ENCODE data around the gene MICOS13. TPM values are rescaled to one million over a fixed set of nuclear protein-coding genes. Genes with fewer than 3 reads are reported as not detected.

The MICOS13 gene
- total RNA-seq, 1 experiment from 2014 or later: 93.5 TPM

DNA sequence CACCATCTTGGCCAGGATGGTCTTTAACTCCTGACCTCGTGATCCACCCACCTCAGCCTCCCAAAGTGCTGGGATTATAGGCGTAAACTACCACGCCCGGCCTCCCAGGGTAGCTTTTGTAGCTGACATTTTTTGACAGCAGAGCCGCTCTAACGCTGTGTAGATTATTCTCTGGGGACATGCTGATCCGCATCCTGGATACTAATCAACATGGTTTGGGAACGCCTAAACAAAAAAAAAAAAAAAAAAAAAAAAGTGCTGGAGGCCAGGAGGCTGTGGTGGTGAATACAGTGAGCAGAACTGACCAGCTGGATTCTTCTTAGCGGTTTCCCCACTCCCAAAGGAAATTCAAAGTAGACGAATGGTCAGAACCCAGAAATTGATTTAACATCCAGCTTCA is 34.5 kb upstream of the MICOS13 start:
- POLR2A ChIA-PET: no interaction called here
- ATAC-seq (no peak), DNase-seq (ENCODE audit: low read depth, low spot score) (no peak)
- in situ Hi-C loops (cut with HindIII; ENCODE audit: low pct_unique_long_range_greater_than_20kb, low sequenced_read_pairs) (no loop called here), intact Hi-C loops (cut with micrococcal nuclease; ENCODE audit: unreplicated experiment) (no loop called here)
- H3K9me3 ChIP-seq (ENCODE audit: control insufficient read depth, insufficient read depth, low read depth, low read length): no peaks in the 10 kb centered on the region
- BruUV-seq (replicated peaks): no TSS peak
- TF ChIP-seq SIN3A (IDR thresholded peaks at IDR 0.05; ENCODE audit: borderline replicate concordance, insufficient read depth, low read depth, low read length) (no peak), POLR2AphosphoS5 (IDR thresholded peaks at IDR 0.05; ENCODE audit: low read depth, low read length) (no peak), TCF7L2 (IDR thresholded peaks at IDR 0.05; ENCODE audit: low read depth, low read length) (no peak)
- TF ChIP-seq, protein P1, sequence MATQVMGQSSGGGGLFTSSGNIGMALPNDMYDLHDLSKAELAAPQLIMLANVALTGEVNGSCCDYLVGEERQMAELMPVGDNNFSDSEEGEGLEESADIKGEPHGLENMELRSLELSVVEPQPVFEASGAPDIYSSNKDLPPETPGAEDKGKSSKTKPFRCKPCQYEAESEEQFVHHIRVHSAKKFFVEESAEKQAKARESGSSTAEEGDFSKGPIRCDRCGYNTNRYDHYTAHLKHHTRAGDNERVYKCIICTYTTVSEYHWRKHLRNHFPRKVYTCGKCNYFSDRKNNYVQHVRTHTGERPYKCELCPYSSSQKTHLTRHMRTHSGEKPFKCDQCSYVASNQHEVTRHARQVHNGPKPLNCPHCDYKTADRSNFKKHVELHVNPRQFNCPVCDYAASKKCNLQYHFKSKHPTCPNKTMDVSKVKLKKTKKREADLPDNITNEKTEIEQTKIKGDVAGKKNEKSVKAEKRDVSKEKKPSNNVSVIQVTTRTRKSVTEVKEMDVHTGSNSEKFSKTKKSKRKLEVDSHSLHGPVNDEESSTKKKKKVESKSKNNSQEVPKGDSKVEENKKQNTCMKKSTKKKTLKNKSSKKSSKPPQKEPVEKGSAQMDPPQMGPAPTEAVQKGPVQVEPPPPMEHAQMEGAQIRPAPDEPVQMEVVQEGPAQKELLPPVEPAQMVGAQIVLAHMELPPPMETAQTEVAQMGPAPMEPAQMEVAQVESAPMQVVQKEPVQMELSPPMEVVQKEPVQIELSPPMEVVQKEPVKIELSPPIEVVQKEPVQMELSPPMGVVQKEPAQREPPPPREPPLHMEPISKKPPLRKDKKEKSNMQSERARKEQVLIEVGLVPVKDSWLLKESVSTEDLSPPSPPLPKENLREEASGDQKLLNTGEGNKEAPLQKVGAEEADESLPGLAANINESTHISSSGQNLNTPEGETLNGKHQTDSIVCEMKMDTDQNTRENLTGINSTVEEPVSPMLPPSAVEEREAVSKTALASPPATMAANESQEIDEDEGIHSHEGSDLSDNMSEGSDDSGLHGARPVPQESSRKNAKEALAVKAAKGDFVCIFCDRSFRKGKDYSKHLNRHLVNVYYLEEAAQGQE (IDR thresholded peaks at IDR 0.05; ENCODE audit: insufficient read depth in 1 of 2, low read depth in 2 of 2, low read length in 1 of 2): no peak
- TF ChIP-seq, protein P2, sequence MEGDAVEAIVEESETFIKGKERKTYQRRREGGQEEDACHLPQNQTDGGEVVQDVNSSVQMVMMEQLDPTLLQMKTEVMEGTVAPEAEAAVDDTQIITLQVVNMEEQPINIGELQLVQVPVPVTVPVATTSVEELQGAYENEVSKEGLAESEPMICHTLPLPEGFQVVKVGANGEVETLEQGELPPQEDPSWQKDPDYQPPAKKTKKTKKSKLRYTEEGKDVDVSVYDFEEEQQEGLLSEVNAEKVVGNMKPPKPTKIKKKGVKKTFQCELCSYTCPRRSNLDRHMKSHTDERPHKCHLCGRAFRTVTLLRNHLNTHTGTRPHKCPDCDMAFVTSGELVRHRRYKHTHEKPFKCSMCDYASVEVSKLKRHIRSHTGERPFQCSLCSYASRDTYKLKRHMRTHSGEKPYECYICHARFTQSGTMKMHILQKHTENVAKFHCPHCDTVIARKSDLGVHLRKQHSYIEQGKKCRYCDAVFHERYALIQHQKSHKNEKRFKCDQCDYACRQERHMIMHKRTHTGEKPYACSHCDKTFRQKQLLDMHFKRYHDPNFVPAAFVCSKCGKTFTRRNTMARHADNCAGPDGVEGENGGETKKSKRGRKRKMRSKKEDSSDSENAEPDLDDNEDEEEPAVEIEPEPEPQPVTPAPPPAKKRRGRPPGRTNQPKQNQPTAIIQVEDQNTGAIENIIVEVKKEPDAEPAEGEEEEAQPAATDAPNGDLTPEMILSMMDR (IDR thresholded peaks at IDR 0.05): no peak
- H3K4me1 ChIP-seq (ENCODE audit: control insufficient read depth, insufficient read depth, low read length): peaks cover 8% of the 10 kb centered on the region; the same call in 1 of the 2 replicates
- CTCF ChIA-PET: interaction anchor here (0.7 kb wide), 1 partner anchor 24 kb away, joined by 5 read pairs; no protein-coding TSS in a partner anchor
- H3K36me3 ChIP-seq (ENCODE audit: control insufficient read depth, insufficient read depth, low read length): peaks cover 6% of the 10 kb centered on the region; the same call in 1 of the 2 replicates
- H3K27me3 ChIP-seq (ENCODE audit: control insufficient read depth, insufficient read depth, low read length): no peaks in the 10 kb centered on the region
- no peak overlapping the region for H3K4me3 ChIP-seq (ENCODE audit: low read depth in 2 of 2, low read length in 2 of 2)
- H3K27ac ChIP-seq (ENCODE audit: low read length): no peak overlapping the region

DNA sequence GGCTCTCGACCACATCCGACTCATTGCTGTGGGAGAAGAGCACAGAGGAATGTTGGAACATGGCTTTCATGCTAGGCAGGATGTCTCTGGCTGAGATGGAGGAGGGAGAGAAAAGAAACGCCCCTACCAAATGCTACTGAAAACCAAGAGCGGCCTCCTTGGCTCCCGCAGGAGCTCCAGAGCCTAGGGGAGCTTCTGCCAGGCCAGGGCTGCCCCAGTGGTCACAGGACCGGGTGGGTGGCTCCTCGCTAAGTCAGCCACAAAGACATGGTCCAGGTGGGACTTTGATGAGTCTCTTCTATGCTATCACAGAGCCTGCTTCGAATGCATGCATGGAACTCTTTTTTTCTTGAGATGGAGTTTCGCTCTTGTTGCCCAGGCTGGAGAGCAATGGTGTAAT is 32.9 kb upstream of the MICOS13 start:
- H3K9me3 ChIP-seq (ENCODE audit: control insufficient read depth, insufficient read depth, low read depth, low read length): no peaks in the 10 kb centered on the region
- ATAC-seq (no peak), DNase-seq (ENCODE audit: low read depth, low spot score) (no peak)
- ChIA-PET CTCF (no interaction called here), POLR2A (no interaction called here)
- intact Hi-C loops (cut with micrococcal nuclease; ENCODE audit: unreplicated experiment): no loop called here
- TF ChIP-seq POLR2AphosphoS5 (IDR thresholded peaks at IDR 0.05; ENCODE audit: low read depth, low read length) (no peak), TCF7L2 (IDR thresholded peaks at IDR 0.05; ENCODE audit: low read depth, low read length) (no peak), SIN3A (IDR thresholded peaks at IDR 0.05; ENCODE audit: borderline replicate concordance, insufficient read depth, low read depth, low read length) (no peak)
- TF ChIP-seq, protein P1 (IDR thresholded peaks at IDR 0.05; ENCODE audit: insufficient read depth in 1 of 2, low read depth in 2 of 2, low read length in 1 of 2): no peak
- TF ChIP-seq, protein P2 (IDR thresholded peaks at IDR 0.05): no peak
- no TSS peak for BruUV-seq (replicated peaks)
- no peak overlapping the region for H3K4me3 ChIP-seq (ENCODE audit: low read depth in 2 of 2, low read length in 2 of 2)
- H3K27me3 ChIP-seq (ENCODE audit: control insufficient read depth, insufficient read depth, low read length): no peaks in the 10 kb centered on the region
- in situ Hi-C loops (cut with HindIII; ENCODE audit: low pct_unique_long_range_greater_than_20kb, low sequenced_read_pairs): no loop called here
- H3K27ac ChIP-seq (ENCODE audit: low read length): no peak overlapping the region
- peaks cover 8% of the 10 kb centered on the region; the same call in 1 of the 2 replicates for H3K4me1 ChIP-seq (ENCODE audit: control insufficient read depth, insufficient read depth, low read length)
- H3K36me3 ChIP-seq (ENCODE audit: control insufficient read depth, insufficient read depth, low read length): 0 out of 2 replicates have a peak, but pooled peaks cover 2% of the 10 kb centered on the region
